HepG2 (cell line): Measurements from ENCODE around the gene CHST3. TPM values are rescaled to one million over a fixed set of nuclear protein-coding genes. Genes with fewer than 3 reads are reported as not detected.

Experiments used
- ATAC-seq: fragments of 200-7000 bp; cut with Tn5 transposase; 3 replicates; pipeline ENCODE4 v1.9.1; 2020; ENCODE audit warnings: mild to moderate bottlenecking, moderate library complexity
- BruUV-seq: library from RNA; stranded (reverse); fragments of 400-500 nt; replicated peaks from 2 replicates; lab custom pipeline; 2021; lab: Mats Ljungman, UMichigan
- CTCF ChIA-PET: fragments of 300-600 bp; formaldehyde crosslinking; extraction: SDS; loops from one replicate; lab custom pipeline; 2021; ENCODE audit warnings: low total read pairs, inconsistent platforms, low intra/inter-chr PET ratio; lab: Yijun Ruan, JAX
- POLR2A ChIA-PET: fragments of 350-600 bp; sonication (Branson Sonifier 250); formaldehyde crosslinking; loops from one replicate; lab custom pipeline; 2020; ENCODE audit warnings: antibody characterized with exemption, inconsistent platforms; lab: Yijun Ruan, JAX
- DNase-seq: peaks from one replicate; pipeline ENCODE4 v3.0.0-alpha.2; 2015; ENCODE audit warnings: low spot score
- FAIRE-seq: peaks from 3 replicates; lab custom pipeline; 2011; peaks lifted over from hg19 to GRCh38; lab: Jason Lieb, UNC
- H2AFZ ChIP-seq: one replicate; pipeline ENCODE4 v1.6.1; 2011; ENCODE audit warnings: low read length, inconsistent platforms
- H3K27ac ChIP-seq: fragments of 300-600 bp; 3 replicates; pipeline ENCODE4 v1.8.0; 2011; ENCODE audit warnings: mixed run types, mild to moderate bottlenecking, mixed read lengths, low read length, inconsistent platforms; ENCODE audit not compliant: insufficient read depth; ENCODE audit errors: extremely low read length
- H3K27me3 ChIP-seq, 2 experiments: fragments of 200-600 bp in 1 of 2; 2 replicates in 1 of 2; 3 replicates in 1 of 2; pipeline versions ENCODE4 v1.6.0 to v1.8.0; 2011; ENCODE audit warnings: low read length in 2 of 2, mild to moderate bottlenecking in 2 of 2, moderate library complexity in 2 of 2, inconsistent platforms in 1 of 2; ENCODE audit not compliant: insufficient read depth in 2 of 2, control insufficient read depth in 1 of 2
- H3K36me3 ChIP-seq, 2 experiments: fragments of 200-600 bp in 1 of 2; replicated peaks in 1 of 2; 2 replicates in 1 of 2; 3 replicates in 1 of 2; pipeline versions ENCODE4 v1.5.1 to v1.8.0; 2011; ENCODE audit warnings: low read length in 2 of 2, inconsistent platforms in 1 of 2; ENCODE audit not compliant: insufficient read depth in 2 of 2, control insufficient read depth in 1 of 2
- H3K4me1 ChIP-seq: 2 replicates; pipeline ENCODE4 v1.5.1; 2012; ENCODE audit warnings: low read length, inconsistent platforms; ENCODE audit not compliant: insufficient read depth
- H3K4me2 ChIP-seq: 2 replicates; pipeline ENCODE4 v1.6.0; 2011; ENCODE audit warnings: low read depth, low read length, inconsistent platforms
- H3K4me3 ChIP-seq, 3 experiments: fragments of 200-600 bp in 1 of 3; sonication (generic), shearing (Covaris generic) in 1 of 3; replicated peaks in 1 of 3; 2 replicates each; pipeline ENCODE4 v1.5.1; 2011 to 2016; ENCODE audit warnings: low read length in 3 of 3, inconsistent platforms in 2 of 3, low read depth in 2 of 3, mild to moderate bottlenecking in 2 of 3, control low read depth in 1 of 3, mixed read lengths in 1 of 3; ENCODE audit not compliant: insufficient read depth in 1 of 3
- H3K79me2 ChIP-seq: one replicate; pipeline ENCODE4 v1.6.1; 2011; ENCODE audit warnings: low read length, inconsistent platforms; ENCODE audit not compliant: insufficient read depth
- H3K9ac ChIP-seq: 2 replicates; pipeline ENCODE4 v1.6.0; 2011; ENCODE audit warnings: mild to moderate bottlenecking, low read depth, low read length, inconsistent platforms; ENCODE audit not compliant: insufficient read depth
- H3K9me3 ChIP-seq: 2 replicates; pipeline ENCODE4 v1.5.1; 2012; ENCODE audit warnings: mild to moderate bottlenecking, low read length
- H4K20me1 ChIP-seq: 2 replicates; pipeline ENCODE4 v1.6.0; 2011; ENCODE audit warnings: inconsistent platforms, mild to moderate bottlenecking, low read length, moderate library complexity; ENCODE audit not compliant: insufficient read depth
- HNF1B ChIP-seq: sonication (generic); formaldehyde crosslinking; IDR thresholded peaks from 2 replicates; pipeline ENCODE4 v1.5.1; 2020; ENCODE audit warnings: mild to moderate bottlenecking, moderate library complexity, missing genetic modification reagents
- MBNL3 ChIP-seq: fragments of 250-450 bp; sonication (Bioruptor Pico); conservative IDR thresholded peaks from 2 replicates; pipeline ENCODE4 v1.8.0; 2022; ENCODE audit warnings: mild to moderate bottlenecking, inconsistent platforms
- ZBTB43 ChIP-seq: sonication (generic); formaldehyde crosslinking; conservative IDR thresholded peaks from 2 replicates; pipeline ENCODE4 v1.4.0; 2020; ENCODE audit warnings: missing genetic modification reagents
- ZNF253 ChIP-seq: sonication (generic); formaldehyde crosslinking; IDR thresholded peaks from 2 replicates; pipeline ENCODE4 v1.8.0; 2022; ENCODE audit warnings: mild to moderate bottlenecking, missing genetic modification reagents, borderline replicate concordance
- ZNF296 ChIP-seq: sonication (generic); formaldehyde crosslinking; conservative IDR thresholded peaks from 2 replicates; pipeline ENCODE4 v1.5.0; 2020; ENCODE audit warnings: mild to moderate bottlenecking, missing genetic modification reagents
- ZNF589 ChIP-seq: sonication (generic); formaldehyde crosslinking; conservative IDR thresholded peaks from 2 replicates; pipeline ENCODE4 v1.8.0; 2022; ENCODE audit warnings: mild to moderate bottlenecking, moderate library complexity, missing genetic modification reagents
- WGBS: methylation state at CpG from one replicate; pipeline ENCODE4 v1.1.6; 2017; ENCODE audit warnings: low lambda C conversion rate; 5-methylcytosine and 5-hydroxymethylcytosine counted together
- in situ Hi-C: cut with HindIII; loops from 2 replicates; pipeline ENCODE4 v1.10.0; 2017; ENCODE audit warnings: low pct_unique_long_range_greater_than_20kb; ENCODE audit not compliant: extremely low pct_ligation_motif_present
- intact Hi-C: fragments of 100-400 bp; cut with micrococcal nuclease; formaldehyde crosslinking; loops from one replicate; pipeline ENCODE4 v1.10.0; 2022; ENCODE audit not compliant: unreplicated experiment
- polyA plus RNA-seq, 8 experiments: library from polyadenylated mRNA; depleted of rRNA in 3 of 8; stranded (reverse) in 7 of 8; unstranded in 1 of 8; fragments of >200 nt; fragmentation: Illumina TruSeq in 4 of 8; extraction: Trizol in 4 of 8; gene quantifications; 2 replicates each; pipeline versions ENCODE4 v1.2.1 to v1.2.3, GENCODE V29; 2011 to 2016; ENCODE audit warnings: low read depth in 4 of 8, missing spikeins in 1 of 8, mixed read lengths in 1 of 8; ENCODE audit not compliant: insufficient read depth in 1 of 8
- total RNA-seq, 5 experiments: library from RNA; depleted of rRNA; stranded (reverse); fragments of >200 nt; fragmentation: Illumina TruSeq; extraction: Trizol; gene quantifications; 2 replicates each; pipeline ENCODE4 v1.2.3, GENCODE V29; 2016; ENCODE audit warnings: low read depth in 1 of 5
- TF ChIP-seq, protein P1 (sequence below): fragments of 450-650 bp; IDR thresholded peaks from 2 replicates; pipeline ENCODE4 v1.6.1; 2017

Gene CHST3
- total and polyA plus RNA-seq, 2 of the 13 experiments (the other 11 are each of a cell fraction or from before 2014, with no cell fraction given): 7.2 to 18.7 TPM

DNA sequence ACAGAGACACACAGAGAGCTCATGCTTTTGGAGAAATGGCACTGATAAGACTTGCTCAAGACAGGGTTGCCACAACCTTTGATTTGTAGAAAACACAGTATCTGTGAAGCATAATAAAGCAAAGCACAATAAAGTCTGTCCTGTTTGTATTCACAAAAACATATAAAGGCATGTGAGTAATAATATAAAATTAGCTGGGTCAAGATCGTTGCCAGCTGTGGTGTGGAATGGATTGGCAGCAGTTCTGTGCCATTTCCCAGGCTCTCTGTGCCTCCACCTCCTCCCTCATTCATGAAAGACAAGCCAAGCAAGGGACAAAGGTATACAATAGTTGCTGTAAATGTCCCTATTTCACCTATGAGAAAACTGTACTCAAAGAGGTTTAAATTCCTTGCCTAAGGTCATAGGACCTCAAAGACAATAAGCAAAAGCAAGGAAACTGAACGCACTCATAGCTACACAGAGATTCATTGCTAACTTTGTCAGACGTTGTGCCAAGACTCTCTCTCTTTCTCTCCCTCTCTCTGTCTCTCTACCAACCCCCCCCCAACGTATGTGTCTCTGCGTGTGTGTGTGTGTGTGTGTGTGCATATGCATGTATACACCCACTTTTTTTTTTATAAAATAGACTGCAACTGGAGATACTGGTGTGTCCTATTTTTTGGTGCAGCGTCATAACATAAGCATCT, 31.8 kb downstream of the CHST3 start:
- Histone ChIP-seq H3K4me2 (no peak overlapping the region), H4K20me1 (peaks cover 11% of the 10 kb centered on the region; the same call in 1 of the 2 replicates), H3K9ac (no peak overlapping the region), H3K36me3 (peaks cover 0 to 9% of the 10 kb centered on the region in 2 experiments; a peak in 3 of 5 replicates)
- CTCF ChIA-PET: no interaction called here
- WGBS: 85% methylated on average over 6 of the region's 6 CpGs
- TF ChIP-seq, protein P1, sequence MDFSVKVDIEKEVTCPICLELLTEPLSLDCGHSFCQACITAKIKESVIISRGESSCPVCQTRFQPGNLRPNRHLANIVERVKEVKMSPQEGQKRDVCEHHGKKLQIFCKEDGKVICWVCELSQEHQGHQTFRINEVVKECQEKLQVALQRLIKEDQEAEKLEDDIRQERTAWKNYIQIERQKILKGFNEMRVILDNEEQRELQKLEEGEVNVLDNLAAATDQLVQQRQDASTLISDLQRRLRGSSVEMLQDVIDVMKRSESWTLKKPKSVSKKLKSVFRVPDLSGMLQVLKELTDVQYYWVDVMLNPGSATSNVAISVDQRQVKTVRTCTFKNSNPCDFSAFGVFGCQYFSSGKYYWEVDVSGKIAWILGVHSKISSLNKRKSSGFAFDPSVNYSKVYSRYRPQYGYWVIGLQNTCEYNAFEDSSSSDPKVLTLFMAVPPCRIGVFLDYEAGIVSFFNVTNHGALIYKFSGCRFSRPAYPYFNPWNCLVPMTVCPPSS: no peak
- TF ChIP-seq ZNF589 (CRISPR knock-in tag) (no peak), HNF1B (CRISPR knock-in tag) (no peak), ZNF253 (CRISPR knock-in tag) (no peak), ZBTB43 (no peak), MBNL3 (CRISPR knock-in tag) (no peak), ZNF296 (no peak)
- TF ChIP-seq, all 625 proteins: peak for 0
- no peak for DNase-seq
- in situ Hi-C loops: no loop called here
- Histone ChIP-seq H3K4me3 (no peak overlapping the region), H3K27me3 (no peaks in the 10 kb centered on the region), H2AFZ (no peak overlapping the region), H3K27ac (no peak overlapping the region), H3K79me2 (peaks cover 45% of the 10 kb centered on the region), H3K9me3 (no peaks in the 10 kb centered on the region), H3K4me1 (peaks cover 38% of the 10 kb centered on the region)
- POLR2A ChIA-PET: interaction anchor here (0.6 to 1.9 kb wide), 4 partner anchors 9 to 35 kb away, joined by 3 to 5 read pairs (median 3); no protein-coding TSS in a partner anchor
- FAIRE-seq: no peak
- intact Hi-C loops: no loop called here
- BruUV-seq: no TSS peak
- ATAC-seq: no peak
